HEK293 (cell line): ENCODE measurements around the gene COL17A1.

Experiments used
- CTCF ChIA-PET: fragments of 350-600 bp; formaldehyde crosslinking; extraction: SDS; loops from one replicate; lab custom pipeline; 2021; ENCODE audit warnings: antibody characterized with exemption; lab: Yijun Ruan, JAX
- POLR2A ChIA-PET: fragments of 300-600 bp; formaldehyde crosslinking; extraction: SDS; loops from one replicate; lab custom pipeline; 2020; ENCODE audit warnings: antibody characterized with exemption, inconsistent platforms; lab: Yijun Ruan, JAX
- H3K27ac ChIP-seq: fragments of 200-500 bp; sonication (Bioruptor generic); 2 replicates; pipeline ENCODE4 v1.5.1; 2014; ENCODE audit warnings: low read depth, low read length, control low read depth, inconsistent platforms; ENCODE audit errors: extremely low read depth
- H3K36me3 ChIP-seq, 2 experiments: fragments of 200-500 bp in 1 of 2; sonication (Bioruptor generic) in 1 of 2; 1 replicate in 1 of 2; 2 replicates in 1 of 2; pipeline ENCODE4 v1.5.1; 2014 to 2017; ENCODE audit warnings: inconsistent platforms in 2 of 2, low read length in 2 of 2; ENCODE audit not compliant: control insufficient read depth in 2 of 2, insufficient read depth in 1 of 2
- H3K4me1 ChIP-seq: fragments of 200-500 bp; sonication (Bioruptor generic); 2 replicates; pipeline ENCODE4 v1.5.1; 2014; ENCODE audit warnings: mild to moderate bottlenecking, low read length, inconsistent platforms; ENCODE audit not compliant: control insufficient read depth, insufficient read depth
- H3K4me3 ChIP-seq: 2 replicates; pipeline ENCODE4 v1.5.1; 2011; ENCODE audit warnings: low read depth, mild to moderate bottlenecking, control low read depth, low read length, moderate library complexity
- H3K9me3 ChIP-seq: fragments of 200-500 bp; sonication (Bioruptor generic); 2 replicates; pipeline ENCODE4 v1.5.1; 2014; ENCODE audit warnings: low read depth, low read length, inconsistent platforms; ENCODE audit not compliant: control insufficient read depth, insufficient read depth
- GFI1B ChIP-seq: fragments of 450-650 bp; formaldehyde crosslinking; IDR thresholded peaks from 2 replicates; pipeline ENCODE4 v1.5.1; 2016; ENCODE audit warnings: missing biosample characterization, missing genetic modification characterization
- KLF7 ChIP-seq: fragments of 450-650 bp; formaldehyde crosslinking; IDR thresholded peaks from 2 replicates; pipeline ENCODE4 v1.5.1; 2016; ENCODE audit warnings: missing biosample characterization, missing genetic modification characterization, borderline replicate concordance
- MYNN ChIP-seq: fragments of 450-650 bp; formaldehyde crosslinking; IDR thresholded peaks from 2 replicates; pipeline ENCODE4 v1.5.1; 2016; ENCODE audit warnings: missing biosample characterization, missing genetic modification characterization, borderline replicate concordance
- ZBTB1 ChIP-seq: fragments of 450-650 bp; formaldehyde crosslinking; IDR thresholded peaks from 2 replicates; pipeline ENCODE4 v1.5.1; 2016; ENCODE audit warnings: missing biosample characterization, missing genetic modification characterization
- ZBTB48 ChIP-seq: fragments of 450-650 bp; formaldehyde crosslinking; IDR thresholded peaks from 2 replicates; pipeline ENCODE4 v1.5.1; 2016; ENCODE audit warnings: missing biosample characterization, missing genetic modification characterization
- ZBTB8A ChIP-seq: fragments of 450-650 bp; formaldehyde crosslinking; IDR thresholded peaks from 2 replicates; pipeline ENCODE4 v1.5.1; 2016; ENCODE audit warnings: missing biosample characterization, missing genetic modification characterization
- ZNF140 ChIP-seq: fragments of 450-650 bp; formaldehyde crosslinking; IDR thresholded peaks from 2 replicates; pipeline ENCODE4 v1.5.1; 2016; ENCODE audit warnings: missing biosample characterization, missing genetic modification characterization
- ZNF350 ChIP-seq: fragments of 450-650 bp; formaldehyde crosslinking; IDR thresholded peaks from 2 replicates; pipeline ENCODE4 v1.5.0; 2017; ENCODE audit warnings: missing biosample characterization, mild to moderate bottlenecking, missing genetic modification characterization
- ZNF404 ChIP-seq: fragments of 450-650 bp; formaldehyde crosslinking; IDR thresholded peaks from 2 replicates; pipeline ENCODE4 v1.5.1; 2017; ENCODE audit warnings: missing biosample characterization, missing genetic modification characterization
- ZNF624 ChIP-seq: fragments of 450-650 bp; formaldehyde crosslinking; IDR thresholded peaks from 2 replicates; pipeline ENCODE4 v1.5.1; 2017; ENCODE audit warnings: missing biosample characterization, missing genetic modification characterization
- ZNF76 ChIP-seq: fragments of 450-650 bp; formaldehyde crosslinking; IDR thresholded peaks from 2 replicates; pipeline ENCODE4; 2016; ENCODE audit warnings: low read depth, missing biosample characterization, missing genetic modification characterization, borderline replicate concordance
- ZNF776 ChIP-seq: fragments of 450-650 bp; formaldehyde crosslinking; IDR thresholded peaks from 2 replicates; pipeline ENCODE4 v1.5.0; 2017; ENCODE audit warnings: missing biosample characterization, missing genetic modification characterization, borderline replicate concordance
- ZNF792 ChIP-seq: fragments of 450-650 bp; formaldehyde crosslinking; IDR thresholded peaks from 2 replicates; pipeline ENCODE4 v1.5.1; 2016; ENCODE audit warnings: missing biosample characterization, missing genetic modification characterization
- TF ChIP-seq, protein P1 (sequence below): fragments of 450-650 bp; formaldehyde crosslinking; IDR thresholded peaks from 2 replicates; pipeline ENCODE4 v1.5.1; 2016; ENCODE audit warnings: missing biosample characterization, missing genetic modification characterization, borderline replicate concordance
- TF ChIP-seq, protein P2 (sequence below): fragments of 450-650 bp; formaldehyde crosslinking; IDR thresholded peaks from 2 replicates; pipeline ENCODE4 v1.5.1; 2016; ENCODE audit warnings: missing biosample characterization, missing genetic modification characterization
- TF ChIP-seq, protein P3 (sequence below): fragments of 450-650 bp; formaldehyde crosslinking; IDR thresholded peaks from 2 replicates; pipeline ENCODE4 v1.5.1; 2016; ENCODE audit warnings: missing biosample characterization, missing genetic modification characterization
- TF ChIP-seq, protein P4 (sequence below): fragments of 450-650 bp; IDR thresholded peaks from 2 replicates; pipeline ENCODE4 v1.5.1; 2018; ENCODE audit warnings: missing biosample characterization, mild to moderate bottlenecking, missing genetic modification characterization
- TF ChIP-seq, protein P5 (sequence below): fragments of 450-650 bp; formaldehyde crosslinking; IDR thresholded peaks from 2 replicates; pipeline ENCODE4 v1.5.1; 2017; ENCODE audit warnings: missing biosample characterization, mild to moderate bottlenecking, missing genetic modification characterization, moderate library complexity
- TF ChIP-seq, protein P6 (sequence below): fragments of 450-650 bp; formaldehyde crosslinking; IDR thresholded peaks from 2 replicates; pipeline ENCODE4 v1.5.1; 2016; ENCODE audit warnings: missing biosample characterization, missing genetic modification characterization
- TF ChIP-seq, protein P7 (sequence below): sonication (generic); formaldehyde crosslinking; IDR thresholded peaks from 2 replicates; pipeline ENCODE4 v1.8.1; 2022; ENCODE audit warnings: mild to moderate bottlenecking, moderate library complexity, missing genetic modification reagents

COL17A1 gene

DNA sequence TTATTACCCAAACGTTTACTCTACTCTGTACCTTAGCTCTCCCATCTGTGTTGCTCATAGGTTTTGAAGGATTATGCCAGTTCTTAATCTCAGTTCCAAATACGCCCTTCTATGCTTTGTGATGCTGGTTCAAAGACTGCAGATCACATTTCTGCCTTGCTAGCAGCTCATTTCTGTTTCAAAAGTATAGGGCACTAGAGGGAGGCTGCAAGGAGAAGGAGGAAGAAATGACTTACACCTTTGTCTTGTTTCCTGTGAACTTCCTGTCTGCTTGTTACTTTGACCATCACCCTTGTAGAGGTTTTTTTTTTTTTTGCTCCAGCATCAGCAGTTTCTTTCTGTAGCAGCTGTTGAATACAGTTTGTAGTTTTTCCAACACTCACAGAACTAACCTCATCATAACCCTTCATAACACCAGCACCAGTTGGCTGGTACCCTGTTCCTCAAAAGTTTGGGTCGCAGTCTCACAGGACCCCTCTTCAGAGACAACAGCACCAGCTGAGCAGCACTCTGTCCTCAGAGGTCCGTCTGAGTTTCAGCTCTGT, 102.2 kb downstream of the COL17A1 start:
- Histone ChIP-seq H3K9me3 (no peaks in the 10 kb centered on the region), H3K27ac (no peak overlapping the region), H3K4me1 (peaks cover 12% of the 10 kb centered on the region), H3K36me3 (no peaks in the 10 kb centered on the region), H3K4me3 (no peak overlapping the region)
- TF ChIP-seq, protein P1, sequence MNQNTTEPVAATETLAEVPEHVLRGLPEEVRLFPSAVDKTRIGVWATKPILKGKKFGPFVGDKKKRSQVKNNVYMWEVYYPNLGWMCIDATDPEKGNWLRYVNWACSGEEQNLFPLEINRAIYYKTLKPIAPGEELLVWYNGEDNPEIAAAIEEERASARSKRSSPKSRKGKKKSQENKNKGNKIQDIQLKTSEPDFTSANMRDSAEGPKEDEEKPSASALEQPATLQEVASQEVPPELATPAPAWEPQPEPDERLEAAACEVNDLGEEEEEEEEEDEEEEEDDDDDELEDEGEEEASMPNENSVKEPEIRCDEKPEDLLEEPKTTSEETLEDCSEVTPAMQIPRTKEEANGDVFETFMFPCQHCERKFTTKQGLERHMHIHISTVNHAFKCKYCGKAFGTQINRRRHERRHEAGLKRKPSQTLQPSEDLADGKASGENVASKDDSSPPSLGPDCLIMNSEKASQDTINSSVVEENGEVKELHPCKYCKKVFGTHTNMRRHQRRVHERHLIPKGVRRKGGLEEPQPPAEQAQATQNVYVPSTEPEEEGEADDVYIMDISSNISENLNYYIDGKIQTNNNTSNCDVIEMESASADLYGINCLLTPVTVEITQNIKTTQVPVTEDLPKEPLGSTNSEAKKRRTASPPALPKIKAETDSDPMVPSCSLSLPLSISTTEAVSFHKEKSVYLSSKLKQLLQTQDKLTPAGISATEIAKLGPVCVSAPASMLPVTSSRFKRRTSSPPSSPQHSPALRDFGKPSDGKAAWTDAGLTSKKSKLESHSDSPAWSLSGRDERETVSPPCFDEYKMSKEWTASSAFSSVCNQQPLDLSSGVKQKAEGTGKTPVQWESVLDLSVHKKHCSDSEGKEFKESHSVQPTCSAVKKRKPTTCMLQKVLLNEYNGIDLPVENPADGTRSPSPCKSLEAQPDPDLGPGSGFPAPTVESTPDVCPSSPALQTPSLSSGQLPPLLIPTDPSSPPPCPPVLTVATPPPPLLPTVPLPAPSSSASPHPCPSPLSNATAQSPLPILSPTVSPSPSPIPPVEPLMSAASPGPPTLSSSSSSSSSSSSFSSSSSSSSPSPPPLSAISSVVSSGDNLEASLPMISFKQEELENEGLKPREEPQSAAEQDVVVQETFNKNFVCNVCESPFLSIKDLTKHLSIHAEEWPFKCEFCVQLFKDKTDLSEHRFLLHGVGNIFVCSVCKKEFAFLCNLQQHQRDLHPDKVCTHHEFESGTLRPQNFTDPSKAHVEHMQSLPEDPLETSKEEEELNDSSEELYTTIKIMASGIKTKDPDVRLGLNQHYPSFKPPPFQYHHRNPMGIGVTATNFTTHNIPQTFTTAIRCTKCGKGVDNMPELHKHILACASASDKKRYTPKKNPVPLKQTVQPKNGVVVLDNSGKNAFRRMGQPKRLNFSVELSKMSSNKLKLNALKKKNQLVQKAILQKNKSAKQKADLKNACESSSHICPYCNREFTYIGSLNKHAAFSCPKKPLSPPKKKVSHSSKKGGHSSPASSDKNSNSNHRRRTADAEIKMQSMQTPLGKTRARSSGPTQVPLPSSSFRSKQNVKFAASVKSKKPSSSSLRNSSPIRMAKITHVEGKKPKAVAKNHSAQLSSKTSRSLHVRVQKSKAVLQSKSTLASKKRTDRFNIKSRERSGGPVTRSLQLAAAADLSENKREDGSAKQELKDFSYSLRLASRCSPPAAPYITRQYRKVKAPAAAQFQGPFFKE (tag by site-specific recombination), result no peak
- TF ChIP-seq, protein P2, sequence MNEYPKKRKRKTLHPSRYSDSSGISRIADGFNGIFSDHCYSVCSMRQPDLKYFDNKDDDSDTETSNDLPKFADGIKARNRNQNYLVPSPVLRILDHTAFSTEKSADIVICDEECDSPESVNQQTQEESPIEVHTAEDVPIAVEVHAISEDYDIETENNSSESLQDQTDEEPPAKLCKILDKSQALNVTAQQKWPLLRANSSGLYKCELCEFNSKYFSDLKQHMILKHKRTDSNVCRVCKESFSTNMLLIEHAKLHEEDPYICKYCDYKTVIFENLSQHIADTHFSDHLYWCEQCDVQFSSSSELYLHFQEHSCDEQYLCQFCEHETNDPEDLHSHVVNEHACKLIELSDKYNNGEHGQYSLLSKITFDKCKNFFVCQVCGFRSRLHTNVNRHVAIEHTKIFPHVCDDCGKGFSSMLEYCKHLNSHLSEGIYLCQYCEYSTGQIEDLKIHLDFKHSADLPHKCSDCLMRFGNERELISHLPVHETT (tag by site-specific recombination), result no peak
- TF ChIP-seq MYNN (tag by site-specific recombination), result no peak
- TF ChIP-seq, protein P3, sequence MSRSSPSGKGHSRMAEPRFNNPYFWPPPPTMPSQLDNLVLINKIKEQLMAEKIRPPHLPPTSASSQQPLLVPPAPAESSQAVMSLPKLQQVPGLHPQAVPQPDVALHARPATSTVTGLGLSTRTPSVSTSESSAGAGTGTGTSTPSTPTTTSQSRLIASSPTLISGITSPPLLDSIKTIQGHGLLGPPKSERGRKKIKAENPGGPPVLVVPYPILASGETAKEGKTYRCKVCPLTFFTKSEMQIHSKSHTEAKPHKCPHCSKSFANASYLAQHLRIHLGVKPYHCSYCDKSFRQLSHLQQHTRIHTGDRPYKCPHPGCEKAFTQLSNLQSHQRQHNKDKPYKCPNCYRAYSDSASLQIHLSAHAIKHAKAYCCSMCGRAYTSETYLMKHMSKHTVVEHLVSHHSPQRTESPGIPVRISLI (tag by site-specific recombination), result no peak
- no peak for TF ChIP-seq ZNF792 (tag by site-specific recombination)
- no peak for TF ChIP-seq ZNF140 (tag by site-specific recombination)
- no peak for TF ChIP-seq KLF7 (tag by site-specific recombination)
- TF ChIP-seq ZNF350 (tag by site-specific recombination), result no peak
- TF ChIP-seq ZNF76 (tag by site-specific recombination), result no peak
- TF ChIP-seq ZNF776, result no peak
- TF ChIP-seq ZBTB48 (tag by site-specific recombination), result no peak
- no peak for TF ChIP-seq GFI1B (tag by site-specific recombination)
- no peak for TF ChIP-seq ZNF624 (tag by site-specific recombination)
- no peak for TF ChIP-seq ZNF404
- TF ChIP-seq, protein P4, sequence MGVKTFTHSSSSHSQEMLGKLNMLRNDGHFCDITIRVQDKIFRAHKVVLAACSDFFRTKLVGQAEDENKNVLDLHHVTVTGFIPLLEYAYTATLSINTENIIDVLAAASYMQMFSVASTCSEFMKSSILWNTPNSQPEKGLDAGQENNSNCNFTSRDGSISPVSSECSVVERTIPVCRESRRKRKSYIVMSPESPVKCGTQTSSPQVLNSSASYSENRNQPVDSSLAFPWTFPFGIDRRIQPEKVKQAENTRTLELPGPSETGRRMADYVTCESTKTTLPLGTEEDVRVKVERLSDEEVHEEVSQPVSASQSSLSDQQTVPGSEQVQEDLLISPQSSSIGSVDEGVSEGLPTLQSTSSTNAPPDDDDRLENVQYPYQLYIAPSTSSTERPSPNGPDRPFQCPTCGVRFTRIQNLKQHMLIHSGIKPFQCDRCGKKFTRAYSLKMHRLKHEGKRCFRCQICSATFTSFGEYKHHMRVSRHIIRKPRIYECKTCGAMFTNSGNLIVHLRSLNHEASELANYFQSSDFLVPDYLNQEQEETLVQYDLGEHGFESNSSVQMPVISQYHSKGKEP (tag by site-specific recombination), result no peak
- TF ChIP-seq, protein P5, sequence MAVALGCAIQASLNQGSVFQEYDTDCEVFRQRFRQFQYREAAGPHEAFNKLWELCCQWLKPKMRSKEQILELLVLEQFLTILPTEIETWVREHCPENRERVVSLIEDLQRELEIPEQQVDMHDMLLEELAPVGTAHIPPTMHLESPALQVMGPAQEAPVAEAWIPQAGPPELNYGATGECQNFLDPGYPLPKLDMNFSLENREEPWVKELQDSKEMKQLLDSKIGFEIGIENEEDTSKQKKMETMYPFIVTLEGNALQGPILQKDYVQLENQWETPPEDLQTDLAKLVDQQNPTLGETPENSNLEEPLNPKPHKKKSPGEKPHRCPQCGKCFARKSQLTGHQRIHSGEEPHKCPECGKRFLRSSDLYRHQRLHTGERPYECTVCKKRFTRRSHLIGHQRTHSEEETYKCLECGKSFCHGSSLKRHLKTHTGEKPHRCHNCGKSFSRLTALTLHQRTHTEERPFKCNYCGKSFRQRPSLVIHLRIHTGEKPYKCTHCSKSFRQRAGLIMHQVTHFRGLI (tag by site-specific recombination), result no peak
- TF ChIP-seq ZBTB1 (tag by site-specific recombination), result no peak
- no peak for TF ChIP-seq ZBTB8A
- TF ChIP-seq, protein P6, sequence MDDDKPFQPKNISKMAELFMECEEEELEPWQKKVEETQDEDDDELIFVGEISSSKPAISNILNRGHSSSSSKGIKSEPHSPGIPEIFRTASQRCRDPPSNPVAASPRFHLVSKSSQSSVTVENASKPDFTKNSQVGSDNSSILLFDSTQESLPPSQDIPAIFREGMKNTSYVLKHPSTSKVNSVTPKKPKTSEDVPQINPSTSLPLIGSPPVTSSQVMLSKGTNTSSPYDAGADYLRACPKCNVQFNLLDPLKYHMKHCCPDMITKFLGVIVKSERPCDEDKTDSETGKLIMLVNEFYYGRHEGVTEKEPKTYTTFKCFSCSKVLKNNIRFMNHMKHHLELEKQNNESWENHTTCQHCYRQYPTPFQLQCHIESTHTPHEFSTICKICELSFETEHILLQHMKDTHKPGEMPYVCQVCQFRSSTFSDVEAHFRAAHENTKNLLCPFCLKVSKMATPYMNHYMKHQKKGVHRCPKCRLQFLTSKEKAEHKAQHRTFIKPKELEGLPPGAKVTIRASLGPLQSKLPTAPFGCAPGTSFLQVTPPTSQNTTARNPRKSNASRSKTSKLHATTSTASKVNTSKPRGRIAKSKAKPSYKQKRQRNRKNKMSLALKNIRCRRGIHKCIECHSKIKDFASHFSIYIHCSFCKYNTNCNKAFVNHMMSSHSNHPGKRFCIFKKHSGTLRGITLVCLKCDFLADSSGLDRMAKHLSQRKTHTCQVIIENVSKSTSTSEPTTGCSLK, result no peak
- TF ChIP-seq, protein P7, sequence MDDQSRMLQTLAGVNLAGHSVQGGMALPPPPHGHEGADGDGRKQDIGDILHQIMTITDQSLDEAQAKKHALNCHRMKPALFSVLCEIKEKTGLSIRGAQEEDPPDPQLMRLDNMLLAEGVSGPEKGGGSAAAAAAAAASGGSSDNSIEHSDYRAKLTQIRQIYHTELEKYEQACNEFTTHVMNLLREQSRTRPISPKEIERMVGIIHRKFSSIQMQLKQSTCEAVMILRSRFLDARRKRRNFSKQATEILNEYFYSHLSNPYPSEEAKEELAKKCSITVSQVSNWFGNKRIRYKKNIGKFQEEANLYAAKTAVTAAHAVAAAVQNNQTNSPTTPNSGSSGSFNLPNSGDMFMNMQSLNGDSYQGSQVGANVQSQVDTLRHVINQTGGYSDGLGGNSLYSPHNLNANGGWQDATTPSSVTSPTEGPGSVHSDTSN (CRISPR knock-in tag), result no peak
- ChIA-PET POLR2A (interaction anchor here (0.7 to 1.2 kb wide), 2 partner anchors 16 to 258 kb away, joined by 3 read pairs; no protein-coding TSS in a partner anchor), CTCF (interaction anchor here (0.8 to 1.9 kb wide), 6 partner anchors 8 to 264 kb away, joined by 3 to 8 read pairs (median 4); partner anchors contain the start of gene SFR1)
